HFF-Myc (cell line): ENCODE measurements around the gene HNRNPAB.

Experiments used
- DNase-seq: peaks from one replicate; pipeline ENCODE4 v3.0.0-alpha.2; 2011; ENCODE audit warnings: low read depth; ENCODE audit errors: extremely low read depth
- H3K4me3 ChIP-seq: replicated peaks from 2 replicates; pipeline ENCODE4 v1.5.1; 2011; ENCODE audit warnings: low read depth, mild to moderate bottlenecking, control low read depth, low read length
- CTCF ChIP-seq: IDR thresholded peaks from 2 replicates; pipeline ENCODE4 v1.5.1; 2012; ENCODE audit warnings: mild to moderate bottlenecking, low read depth, low read length, control low read depth; ENCODE audit errors: missing control alignments

The HNRNPAB gene

GRCh38 chr5:178170455-178170854 lies 33.9 kb upstream of the HNRNPAB start:
- no peak for DNase-seq

GRCh38 chr5:178174456-178174855 lies 29.9 kb upstream of the HNRNPAB start:
- TF ChIP-seq CTCF: no peak
- DNase-seq: no peak
- no peak overlapping the region for H3K4me3 ChIP-seq

More at GRCh38 chr5:178170455-178170854, 33.9 kb upstream of the HNRNPAB start:
- no peak overlapping the region for H3K4me3 ChIP-seq
- TF ChIP-seq CTCF: no peak

- no peak for TF ChIP-seq CTCF
- H3K4me3 ChIP-seq: no peak overlapping the region
- DNase-seq: no peak
Observed at GRCh38 chr5:178176791-178177190, 27.5 kb upstream of the HNRNPAB start.

GRCh38 chr5:178177569-178177968 lies 26.8 kb upstream of the HNRNPAB start:
- no peak for DNase-seq
- no peak for TF ChIP-seq CTCF
- no peak overlapping the region for H3K4me3 ChIP-seq

- no peak overlapping the region for H3K4me3 ChIP-seq
- no peak for TF ChIP-seq CTCF
- DNase-seq: no peak
Observed at GRCh38 chr5:178180141-178180863, 24.0 kb upstream of the HNRNPAB start.

GRCh38 chr5:178182158-178182876 lies 22.0 kb upstream of the HNRNPAB start:
- no peak overlapping the region for H3K4me3 ChIP-seq
- no peak for DNase-seq
- TF ChIP-seq CTCF: no peak
